NCI-H2196 treated with DMSO at 0.1 percent for 48 hours (cell line): ENCODE results near the gene ICOS.
"Not testable (repeated sequence)": the region's sequence is repeated elsewhere in the genome, so short reads cannot be mapped to it uniquely, and the experiment has no call there.

Source experiments
- DNase-seq: peaks from one replicate; lab custom pipeline; 2025; ENCODE audit not compliant: unreplicated experiment; lab: John Stamatoyannopoulos, UW

The ICOS gene

DNA sequence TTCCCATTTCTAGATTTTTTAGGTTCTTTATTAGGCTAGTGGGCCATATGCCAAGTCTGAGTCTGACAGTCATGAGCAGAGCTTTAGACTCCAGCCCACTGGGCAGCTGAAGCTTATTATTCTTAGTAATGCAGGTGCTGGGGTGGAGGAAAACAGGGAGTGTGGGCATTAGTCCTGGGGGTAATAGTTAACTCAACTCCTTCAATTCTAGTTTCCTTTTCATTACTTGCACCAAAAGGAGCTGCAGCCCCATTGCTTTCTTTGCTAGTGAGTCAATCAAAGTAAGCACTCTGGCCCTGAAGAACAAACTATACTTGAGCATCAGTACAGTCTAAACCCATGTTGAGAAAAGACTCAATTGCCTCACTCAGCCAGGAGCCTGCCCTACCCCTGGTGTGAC, 35.5 kb downstream of the ICOS start:
- DNase-seq = no peak

DNA sequence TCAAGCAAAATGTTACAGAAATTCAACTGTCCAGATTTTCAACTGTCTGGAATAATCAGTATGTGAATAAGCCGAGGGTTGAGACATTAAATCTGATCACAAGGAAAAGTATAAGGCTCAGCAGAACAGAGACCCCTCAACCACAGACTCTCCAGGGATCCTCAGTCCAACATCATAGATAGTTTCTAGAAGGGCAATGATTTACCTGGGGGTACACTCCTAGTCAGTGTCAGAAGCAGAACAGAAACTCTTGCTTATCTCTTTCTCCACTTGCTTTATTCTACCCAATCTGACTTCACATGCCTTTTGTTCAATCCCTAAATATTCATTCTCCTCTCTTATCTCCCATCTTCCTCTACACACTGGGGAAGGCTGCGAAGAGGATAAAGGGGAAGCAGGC, 36.4 kb downstream of the ICOS start:
- DNase-seq = no peak

DNA sequence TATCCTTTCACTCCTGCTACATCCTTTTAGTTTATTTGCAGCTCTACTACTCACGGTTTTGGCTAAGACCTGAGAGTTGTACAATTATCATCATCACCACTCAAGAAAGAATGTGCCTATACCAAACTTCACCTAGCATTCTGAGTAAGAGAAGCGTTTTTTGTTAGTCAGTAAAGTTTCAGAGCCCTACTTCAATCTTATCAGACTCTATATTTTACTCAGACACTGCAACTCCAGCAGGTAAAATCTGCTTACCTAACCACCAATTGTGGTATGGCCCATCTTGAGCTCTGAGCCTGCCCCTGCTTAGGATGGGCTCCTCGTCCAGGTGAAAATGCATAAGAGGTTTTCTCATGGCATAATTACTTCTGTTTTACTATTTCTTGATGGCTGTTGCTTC, 37.1 kb downstream of the ICOS start:
- no peak for DNase-seq

DNA sequence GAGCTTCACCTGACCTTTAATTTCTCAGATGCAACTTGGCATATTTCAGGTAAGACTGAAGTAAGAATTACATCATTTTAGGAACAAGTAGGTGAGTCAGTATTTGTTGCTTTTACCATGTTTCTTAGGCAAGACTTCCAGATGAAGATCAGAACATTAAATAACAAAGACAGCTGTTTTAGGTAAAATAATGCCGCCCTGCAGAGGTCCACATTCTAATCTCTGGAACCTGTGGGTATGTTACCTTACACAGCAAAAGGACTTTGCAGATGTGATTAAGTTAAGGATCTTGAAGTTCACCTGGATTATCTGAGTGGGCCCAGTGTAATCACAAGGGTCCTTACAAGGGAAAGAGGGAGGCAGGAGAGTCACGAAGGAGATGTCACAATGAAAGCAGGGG, 39.3 kb downstream of the ICOS start:
- DNase-seq = no peak

DNA sequence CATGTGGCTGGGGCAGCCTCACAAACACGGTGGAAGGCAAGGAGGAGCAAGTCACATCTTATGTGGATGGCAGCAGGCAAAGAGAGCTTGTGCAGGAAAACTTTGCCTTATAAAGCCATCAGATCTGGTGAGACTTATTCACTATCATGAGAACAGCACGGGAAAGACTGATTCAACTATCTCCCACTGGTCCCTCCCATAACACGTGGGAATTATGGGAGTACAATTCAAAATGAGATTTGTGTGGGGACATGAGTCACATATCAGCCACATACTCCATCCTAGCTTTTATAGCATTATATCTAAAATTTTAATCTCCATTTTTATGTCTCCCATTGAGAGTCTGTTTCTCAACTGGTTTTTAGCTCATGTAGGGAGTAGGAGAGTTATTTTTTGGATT, 45.7 kb downstream of the ICOS start:
- no peak for DNase-seq

DNA sequence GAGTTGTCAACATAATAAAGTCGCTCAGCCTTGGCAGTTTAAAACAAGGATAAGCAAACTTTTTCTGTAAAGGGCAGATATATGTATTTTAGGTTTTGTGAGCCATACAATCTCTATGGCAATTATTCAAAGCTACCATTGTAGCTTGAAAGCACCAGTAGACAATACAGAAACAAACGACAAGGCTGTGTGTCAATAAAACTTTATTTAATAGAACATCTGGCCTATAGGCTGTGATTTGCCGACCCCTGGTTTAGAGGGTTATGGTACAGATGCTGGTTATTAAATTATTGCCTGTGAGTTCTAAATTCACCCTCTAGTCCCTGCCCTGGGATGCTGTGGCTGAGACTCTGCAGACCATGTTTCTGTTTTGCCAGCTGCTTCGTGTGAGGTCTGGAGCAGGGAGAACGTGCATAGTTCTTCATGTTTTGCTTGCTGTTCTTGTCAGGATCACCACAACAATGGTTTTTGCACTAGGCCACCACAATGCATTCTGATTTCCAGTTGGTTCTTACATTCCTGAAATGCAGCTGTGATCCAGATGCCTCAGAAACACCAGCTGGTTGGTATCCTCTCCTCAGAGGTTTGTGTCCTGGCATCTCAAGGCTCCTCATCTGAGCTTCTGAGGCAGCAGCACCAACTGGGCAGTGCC, 46.6 kb downstream of the ICOS start:
- DNase-seq = no peak

DNA sequence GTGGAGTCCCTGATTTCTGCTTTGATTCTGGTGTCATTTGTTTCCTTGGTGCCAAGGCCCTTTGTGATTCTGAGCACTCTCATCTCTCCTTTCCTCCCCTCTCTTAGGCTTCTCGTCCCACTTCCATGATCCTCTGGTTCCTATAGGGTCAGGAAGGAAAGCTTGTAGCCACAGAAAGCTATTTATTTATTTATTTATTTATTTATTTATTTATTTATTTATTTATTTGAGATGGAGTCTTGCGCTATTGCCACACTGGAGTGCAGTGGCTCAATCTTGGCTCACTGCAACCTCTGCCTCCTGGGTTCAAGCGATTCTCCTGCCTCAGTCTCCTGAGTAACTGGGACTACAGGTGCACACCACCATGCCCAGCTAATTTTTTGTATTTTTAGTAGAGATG, 49.4 kb downstream of the ICOS start:
- not testable (repeated sequence) for DNase-seq

DNA sequence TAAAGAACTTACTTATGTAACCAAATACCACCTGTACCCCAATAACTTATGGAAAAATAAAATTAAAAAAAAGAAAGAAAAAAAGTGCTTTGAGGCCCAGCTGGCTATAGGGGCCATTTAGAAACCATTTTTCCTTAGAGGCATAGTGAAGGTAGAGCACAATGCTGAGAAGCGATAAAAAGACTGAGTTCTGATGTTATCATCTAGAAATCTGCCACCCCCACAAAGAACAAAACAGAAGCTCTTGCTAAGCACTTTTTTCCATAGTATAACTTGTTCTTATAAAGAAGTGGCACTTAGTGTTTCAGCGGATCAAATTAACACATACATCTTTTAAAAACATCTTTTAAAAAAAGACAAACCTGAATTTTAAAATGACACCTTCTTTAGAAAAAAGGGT, 51.4 kb downstream of the ICOS start:
- DNase-seq = no peak

DNA sequence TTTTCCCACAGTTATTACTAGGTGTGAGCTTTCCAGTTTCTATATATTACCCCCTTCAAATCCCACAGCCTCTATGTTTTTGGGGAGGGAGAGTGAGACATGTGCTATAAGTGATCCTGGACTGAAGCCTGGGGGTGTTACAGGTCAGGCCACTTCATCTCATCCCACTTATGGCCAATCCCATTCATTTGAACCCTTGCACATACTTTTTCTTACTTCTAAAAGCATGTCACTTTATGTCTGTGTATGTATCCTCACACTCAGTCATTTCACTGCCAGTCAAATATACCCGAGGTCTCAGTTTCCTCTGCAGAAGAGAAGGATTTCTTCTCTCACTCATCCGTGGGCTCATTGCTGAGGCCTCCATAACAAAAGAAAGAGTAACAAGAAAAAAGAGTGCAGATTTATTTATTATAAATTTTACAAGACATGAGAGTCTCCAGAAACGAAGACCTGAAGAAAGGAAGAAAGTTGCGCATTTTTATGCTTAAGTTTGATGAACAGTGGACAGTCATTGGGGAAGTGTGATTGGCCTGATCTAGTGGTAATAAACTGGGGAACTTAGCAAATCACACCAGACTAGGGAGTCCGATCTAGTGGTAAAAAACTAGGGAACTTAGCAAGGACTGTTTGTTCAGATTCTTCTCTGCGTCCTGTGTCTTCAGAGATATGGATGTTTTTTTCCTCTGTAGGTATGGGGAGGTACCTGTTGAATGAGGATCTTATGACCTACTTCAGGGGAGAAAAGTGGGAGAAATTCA, 52.1 kb downstream of the ICOS start:
- DNase-seq = no peak

DNA sequence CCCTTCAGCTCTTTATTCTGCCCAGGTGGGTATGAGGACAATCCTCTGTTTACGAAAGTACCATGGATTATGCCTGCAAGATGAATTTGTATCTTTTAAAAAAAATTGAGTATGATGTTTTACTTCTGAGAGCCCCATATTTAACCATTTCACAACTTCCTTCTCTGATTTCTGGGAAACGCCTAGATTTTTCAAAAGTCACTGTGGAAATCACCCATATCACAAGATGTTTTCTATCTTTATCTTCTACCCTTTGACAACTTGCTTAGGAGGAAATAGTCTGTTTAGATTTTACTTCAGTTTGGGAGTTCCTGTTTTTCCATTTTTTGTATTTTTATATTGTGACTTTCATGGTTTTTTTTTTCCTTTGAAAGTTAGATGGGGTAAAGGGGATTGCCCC, 53.0 kb downstream of the ICOS start:
- DNase-seq = no peak

DNA sequence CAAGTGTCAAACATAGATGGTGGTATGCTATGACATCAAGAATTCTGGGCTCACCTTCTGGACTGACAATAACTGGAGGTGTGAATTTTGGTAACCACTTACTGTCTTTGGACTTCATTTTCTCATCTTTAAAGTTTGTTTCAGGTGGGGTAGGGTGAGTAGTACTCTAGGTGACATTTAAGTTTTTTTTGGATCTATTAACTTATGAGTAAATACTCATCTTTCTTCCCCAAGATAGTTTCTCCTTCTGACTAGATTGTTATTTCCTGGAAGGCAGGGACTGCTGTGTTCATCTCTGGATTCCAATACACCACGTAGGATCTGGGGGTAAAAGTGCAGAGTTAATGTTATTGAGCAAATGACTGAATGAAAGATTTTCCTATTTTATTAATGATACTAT, 55.9 kb downstream of the ICOS start:
- no peak for DNase-seq

DNA sequence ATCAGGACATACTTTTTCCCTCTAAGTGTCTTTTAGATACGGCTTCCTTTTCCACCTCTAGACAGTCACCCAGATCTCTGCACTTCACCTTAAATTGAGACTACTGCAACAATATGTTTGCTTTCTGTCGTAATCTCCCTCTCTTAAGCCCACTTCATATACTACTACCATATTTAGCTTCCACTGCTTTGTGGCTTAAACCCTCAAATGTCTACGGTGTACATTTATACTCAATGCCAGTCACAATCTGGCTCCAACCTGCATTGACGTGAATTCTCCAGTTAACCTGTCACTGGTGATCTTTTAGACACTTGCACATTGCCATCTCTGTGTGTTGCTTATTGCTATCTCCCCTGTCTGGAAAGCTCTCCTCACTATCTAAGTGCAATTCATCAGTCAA, 56.4 kb downstream of the ICOS start:
- DNase-seq = no peak

DNA sequence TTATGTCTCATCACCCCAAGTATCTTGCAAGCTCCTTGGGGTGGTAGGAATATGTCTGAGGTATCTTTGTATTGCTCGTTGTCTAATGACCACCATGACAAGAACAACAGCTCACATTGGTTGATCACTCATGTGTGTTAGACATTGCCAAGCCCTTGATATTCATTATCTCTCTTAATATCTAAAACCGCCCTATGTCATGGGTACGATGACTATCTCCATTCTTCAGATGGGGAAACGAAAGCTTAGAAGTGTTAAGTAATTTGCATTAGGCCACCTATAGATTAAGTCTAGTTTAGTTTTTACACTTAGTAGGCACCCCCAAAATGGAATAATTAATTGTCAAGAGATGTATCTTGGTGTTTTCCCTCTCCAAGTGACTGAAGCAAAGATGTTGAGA, 57.0 kb downstream of the ICOS start:
- DNase-seq = no peak

DNA sequence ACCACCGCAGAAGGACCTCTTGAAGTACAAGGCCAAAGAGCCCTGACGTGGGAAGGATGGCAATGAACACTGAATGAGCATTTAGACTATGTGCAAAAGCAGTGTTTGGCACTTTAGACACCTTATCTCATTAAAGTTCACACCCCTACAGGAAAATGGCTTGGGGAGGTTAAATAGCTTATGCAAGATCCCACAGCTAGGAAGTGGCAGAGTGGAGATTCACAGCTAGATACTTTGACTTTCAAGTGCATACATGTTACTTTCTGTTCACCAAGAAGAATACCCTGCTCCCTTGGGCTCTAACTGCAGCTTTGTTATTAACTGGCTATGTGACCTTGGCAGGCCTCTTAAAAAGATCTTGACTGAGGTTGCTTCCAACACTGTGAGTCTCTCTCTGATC, 58.2 kb downstream of the ICOS start:
- DNase-seq = no peak

DNA sequence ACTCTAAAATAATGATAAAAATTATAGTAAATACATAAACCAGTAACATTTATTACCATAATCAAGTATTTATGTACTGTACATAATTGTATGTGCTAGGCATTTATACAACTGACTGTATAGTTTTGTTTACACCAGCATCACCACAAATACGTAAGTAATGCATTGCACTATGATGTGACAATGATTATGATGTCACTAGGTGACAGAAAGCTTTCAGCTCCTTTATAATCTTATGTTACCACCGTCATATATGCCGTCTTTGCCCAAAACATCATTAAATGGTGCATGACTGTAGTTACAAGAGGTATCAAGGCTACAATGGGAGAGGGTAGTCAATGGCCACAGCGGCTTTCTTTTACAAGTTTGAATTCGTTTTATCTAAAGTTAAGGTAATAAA, 60.1 kb downstream of the ICOS start:
- DNase-seq = no peak

DNA sequence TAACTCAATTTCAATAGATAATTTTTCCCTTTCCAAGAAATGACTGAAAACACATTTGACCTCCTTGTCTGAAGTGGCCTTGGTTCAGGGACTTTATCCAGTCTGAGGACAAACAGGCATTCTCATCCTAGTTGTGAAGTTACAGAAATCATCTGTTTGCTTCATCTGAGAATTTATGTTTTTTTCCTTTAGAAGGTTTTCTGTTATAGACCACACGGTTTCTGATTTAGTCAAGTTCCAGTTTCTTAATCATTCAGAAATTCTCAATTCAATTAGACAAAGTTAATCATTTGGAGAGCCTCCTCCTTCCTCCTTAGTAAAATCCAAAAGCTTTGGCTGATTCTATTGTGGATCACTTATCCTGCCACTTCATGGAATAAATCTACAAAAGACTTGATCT, 60.9 kb downstream of the ICOS start:
- no peak for DNase-seq

DNA sequence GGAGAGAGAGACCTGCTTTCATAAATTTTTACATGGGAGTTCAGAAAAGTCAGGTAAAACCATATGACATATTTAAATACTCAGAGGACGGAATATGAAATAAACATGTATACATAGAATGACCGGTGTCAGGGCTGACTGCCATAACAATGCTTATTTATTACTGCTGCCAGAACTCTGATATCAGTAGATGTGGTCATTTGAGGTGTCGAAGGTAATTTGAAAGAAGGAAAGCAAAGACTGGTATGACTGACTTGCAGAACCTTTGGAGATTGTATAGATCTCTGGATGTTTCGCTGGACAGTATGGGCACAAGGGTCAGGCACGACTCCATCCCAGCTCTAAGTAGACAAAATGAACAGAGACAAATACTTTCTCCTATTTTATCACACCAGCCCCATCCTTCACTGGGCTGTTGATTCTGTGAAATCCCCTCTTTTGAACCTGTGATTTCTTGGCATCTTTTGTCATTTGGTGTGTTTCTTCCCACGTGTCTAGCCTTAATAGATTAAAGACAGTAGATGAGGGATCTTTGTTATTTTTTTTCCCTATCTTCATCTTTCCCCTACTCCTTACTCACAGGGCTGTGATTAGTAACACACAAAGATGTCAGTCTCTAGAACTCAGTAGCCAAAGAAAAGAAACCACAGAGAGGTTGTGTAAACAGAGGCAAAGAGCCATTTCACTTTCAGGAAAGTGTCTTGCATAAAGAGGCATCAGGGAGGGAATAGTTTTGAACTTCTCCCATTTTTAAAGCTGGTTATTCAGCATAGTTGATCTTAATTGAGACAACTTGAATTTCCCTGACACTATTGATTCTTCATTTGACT, 61.6 kb downstream of the ICOS start:
- DNase-seq = no peak

DNA sequence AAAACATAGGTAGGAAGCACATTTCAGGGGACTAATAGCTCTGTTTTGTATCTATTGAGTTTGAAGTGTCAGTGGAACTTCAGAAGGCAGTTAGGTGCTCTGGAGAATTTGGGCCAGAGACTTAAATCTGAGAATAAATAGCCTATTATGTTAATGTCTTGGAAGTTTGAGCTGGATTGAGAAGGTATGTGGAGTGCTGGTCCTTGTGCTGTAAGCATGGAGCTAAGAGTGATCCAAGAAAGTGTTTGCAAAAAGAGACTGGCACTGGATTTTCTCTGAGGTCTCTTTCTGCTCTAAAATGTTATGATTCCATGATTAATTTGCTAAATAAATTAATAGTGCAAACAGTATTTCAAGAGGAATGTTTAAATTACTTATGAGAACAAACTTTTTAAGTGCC, 63.3 kb downstream of the ICOS start:
- no peak for DNase-seq

DNA sequence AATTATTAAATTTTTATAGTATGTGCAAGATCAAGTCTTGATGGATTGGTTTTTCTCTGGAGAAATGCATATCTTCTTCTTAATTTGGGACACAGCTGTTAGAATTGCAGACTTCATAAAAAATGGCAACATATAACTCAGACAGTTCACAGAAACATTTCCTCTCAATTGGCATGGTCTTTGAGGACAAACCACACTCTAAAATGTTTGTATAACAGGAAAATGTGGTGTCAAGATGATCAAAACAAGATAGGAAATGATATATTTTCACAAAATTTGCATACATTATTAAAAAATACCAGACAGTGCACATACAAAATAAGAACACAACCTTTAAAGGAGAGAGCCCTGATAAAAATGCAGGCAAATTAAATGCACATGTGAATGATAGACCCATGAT, 63.9 kb downstream of the ICOS start:
- no peak for DNase-seq

DNA sequence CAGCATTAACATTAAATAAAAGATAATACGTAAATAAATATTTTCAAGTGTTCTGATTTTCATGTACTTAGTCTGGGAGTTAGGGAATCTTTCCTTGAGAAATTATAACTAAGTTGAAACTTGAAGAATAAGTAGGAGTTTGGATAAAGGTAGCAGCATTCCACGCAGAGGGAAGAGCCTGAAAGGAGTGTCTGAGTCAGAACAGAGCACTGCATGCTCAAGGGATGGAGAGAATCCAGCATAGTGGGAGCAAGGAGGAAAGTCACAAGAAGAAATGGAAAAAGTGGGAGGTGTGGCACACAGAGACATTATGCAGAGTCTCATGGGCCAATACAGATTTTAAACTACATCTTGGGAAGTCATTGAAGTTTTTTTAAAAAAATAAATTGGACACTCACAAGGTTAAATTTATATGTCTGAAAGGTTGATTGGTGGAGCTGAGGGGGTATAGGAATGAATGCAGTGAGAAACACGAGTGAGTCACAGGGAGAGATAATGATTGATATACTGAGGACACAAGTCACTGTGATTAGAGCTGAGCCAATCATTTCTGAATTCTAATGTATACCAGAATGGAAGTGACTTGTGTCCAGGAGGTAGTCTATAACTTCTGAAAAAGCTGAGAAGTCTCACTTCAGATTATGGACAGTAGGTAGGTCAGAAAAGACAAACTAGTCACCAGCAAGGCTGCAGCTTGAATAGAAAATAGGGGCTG, 66.9 kb downstream of the ICOS start:
- DNase-seq = no peak

DNA sequence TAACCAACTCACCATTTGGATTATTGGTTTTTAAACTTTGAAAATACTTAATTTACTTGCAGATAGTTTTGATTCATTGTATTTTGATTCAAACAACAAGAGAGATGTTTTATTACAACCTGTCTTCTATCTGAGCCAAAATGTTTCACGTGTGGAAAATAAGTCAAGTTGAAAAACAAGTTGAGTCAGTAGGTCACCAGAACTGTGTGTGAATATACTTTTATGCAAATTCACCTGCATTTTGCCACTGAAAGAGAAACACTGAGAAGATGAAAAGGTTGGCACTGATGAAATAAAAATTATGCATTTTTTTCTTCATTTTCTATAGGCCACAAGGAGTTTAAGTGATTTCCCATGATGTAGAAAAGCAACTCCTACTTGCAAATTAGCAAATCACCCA, 68.3 kb downstream of the ICOS start:
- DNase-seq = no peak
